A673 (cell line): Measurements from ENCODE around the gene RHOC. TPM values are rescaled to one million over a fixed set of nuclear protein-coding genes. Genes with fewer than 3 reads are reported as not detected.

Experiments used
- BruUV-seq: library from RNA; stranded (reverse); fragments of 400-500 nt; replicated peaks from 2 replicates; lab custom pipeline; 2021; lab: Mats Ljungman, UMichigan
- CTCF ChIA-PET: fragments of 300-600 bp; sonication (Branson Sonifier 250); formaldehyde crosslinking; loops from one replicate; lab custom pipeline; 2022; ENCODE audit warnings: antibody characterized with exemption; lab: Charles Lee
- POLR2A ChIA-PET: fragments of 300-600 bp; sonication (Branson Sonifier 250); formaldehyde crosslinking; loops from one replicate; lab custom pipeline; 2022; ENCODE audit warnings: antibody characterized with exemption; ENCODE audit not compliant: low non-redundant PET; lab: Charles Lee
- DNase-seq: peaks from one replicate; pipeline ENCODE4 v3.0.0-alpha.2; 2015; ENCODE audit warnings: low spot score
- H3K27ac ChIP-seq: fragments of 200-600 bp; sonication (generic); 2 replicates; pipeline ENCODE4 v1.5.1; 2016; ENCODE audit warnings: mixed run types, low read depth, mild to moderate bottlenecking, mixed read lengths, antibody characterized with exemption, low read length; ENCODE audit not compliant: poor library complexity, severe bottlenecking
- H3K27me3 ChIP-seq: fragments of 200-600 bp; sonication (generic); replicated peaks from 2 replicates; pipeline ENCODE4 v1.6.1; 2017; ENCODE audit warnings: mixed run types, low read depth, mild to moderate bottlenecking, mixed read lengths, antibody characterized with exemption, low read length; ENCODE audit not compliant: insufficient read depth, poor library complexity
- H3K36me3 ChIP-seq: fragments of 200-600 bp; sonication (generic); 2 replicates; pipeline ENCODE4 v1.6.1; 2016; ENCODE audit warnings: mixed run types, mild to moderate bottlenecking, mixed read lengths, antibody characterized with exemption, low read length; ENCODE audit not compliant: insufficient read depth, poor library complexity, severe bottlenecking
- H3K4me1 ChIP-seq: fragments of 200-600 bp; sonication (generic); 2 replicates; pipeline ENCODE4 v1.6.1; 2017; ENCODE audit warnings: mixed run types, mild to moderate bottlenecking, mixed read lengths, antibody characterized with exemption, low read length; ENCODE audit not compliant: insufficient read depth, poor library complexity, severe bottlenecking
- H3K4me3 ChIP-seq: fragments of 200-600 bp; sonication (generic); 2 replicates; pipeline ENCODE4 v1.5.1; 2016; ENCODE audit warnings: low read depth, mixed run types, mild to moderate bottlenecking, mixed read lengths, low read length; ENCODE audit not compliant: poor library complexity, severe bottlenecking
- H3K9me3 ChIP-seq: fragments of 200-600 bp; sonication (generic); 2 replicates; pipeline ENCODE4 v1.6.1; 2016; ENCODE audit warnings: mixed run types, low read depth, mild to moderate bottlenecking, mixed read lengths, antibody characterized with exemption, low read length; ENCODE audit not compliant: poor library complexity, severe bottlenecking
- EZH2 ChIP-seq: fragments of 200-600 bp; sonication (generic); IDR thresholded peaks from 2 replicates; pipeline ENCODE4 v1.6.1; 2017; ENCODE audit warnings: borderline replicate concordance, low read depth, mild to moderate bottlenecking, mixed read lengths, antibody characterized with exemption, low read length; ENCODE audit not compliant: poor library complexity, severe bottlenecking
- intact Hi-C: fragments of 100-400 bp; cut with micrococcal nuclease; formaldehyde crosslinking; loops from one replicate; pipeline ENCODE4 v1.10.0; 2022; ENCODE audit not compliant: unreplicated experiment
- total RNA-seq: library from RNA; stranded (reverse); gene quantifications from 2 replicates; pipeline ENCODE4 v1.2.3, GENCODE V29; 2021
- TF ChIP-seq, protein P1 (sequence below): fragments of 300-800, 200-600 bp; sonication (generic); conservative IDR thresholded peaks from 2 replicates; pipeline ENCODE4 v1.5.1; 2017; ENCODE audit warnings: low read depth, mild to moderate bottlenecking, antibody characterized with exemption, low read length, moderate library complexity, mixed read lengths

RHOC gene
- total RNA-seq, 1 experiment from 2014 or later = 54.3 TPM

DNA sequence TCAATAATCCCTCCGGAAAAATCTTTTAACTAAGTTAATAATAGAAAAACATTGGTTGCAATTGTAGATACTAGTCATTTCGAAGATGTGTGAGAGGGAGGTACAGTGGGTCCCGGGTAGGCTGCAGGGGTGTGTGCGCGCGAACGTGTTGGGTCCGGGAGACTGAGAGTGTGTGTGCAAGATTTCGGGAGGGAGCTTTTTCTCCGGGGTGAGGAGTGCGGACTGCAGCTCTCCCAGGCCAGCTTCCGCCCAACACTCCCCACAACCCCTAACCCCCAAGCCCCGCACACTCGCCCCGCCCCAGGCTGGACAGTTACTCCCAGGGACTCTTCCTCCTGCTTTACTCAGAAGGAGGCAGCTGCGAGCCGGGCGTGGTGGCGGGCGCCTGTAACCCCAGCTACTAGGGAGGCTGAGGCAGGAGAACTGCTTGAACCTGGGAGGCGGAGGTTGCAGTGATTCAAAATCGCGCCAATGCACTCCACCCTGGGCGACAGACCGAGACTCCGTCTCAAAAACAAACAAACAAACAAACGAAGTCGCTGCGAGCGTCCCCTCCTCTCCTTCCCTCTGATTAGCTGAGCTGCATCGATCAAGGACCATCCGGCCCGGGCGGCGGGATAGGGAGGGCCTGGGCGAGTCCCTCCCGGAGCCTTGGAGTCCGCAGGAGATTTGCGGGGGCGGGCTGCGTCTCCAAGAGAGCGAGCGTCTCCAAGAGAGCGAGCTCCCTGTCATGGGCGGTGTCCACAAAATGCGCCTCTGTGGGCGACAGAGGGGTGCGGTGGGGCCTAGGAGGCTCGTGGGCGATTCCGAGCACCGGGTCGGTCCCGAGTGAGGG lies 36.5 kb upstream of the RHOC start:
- POLR2A ChIA-PET = no interaction called here
- intact Hi-C loops = no loop called here

DNA sequence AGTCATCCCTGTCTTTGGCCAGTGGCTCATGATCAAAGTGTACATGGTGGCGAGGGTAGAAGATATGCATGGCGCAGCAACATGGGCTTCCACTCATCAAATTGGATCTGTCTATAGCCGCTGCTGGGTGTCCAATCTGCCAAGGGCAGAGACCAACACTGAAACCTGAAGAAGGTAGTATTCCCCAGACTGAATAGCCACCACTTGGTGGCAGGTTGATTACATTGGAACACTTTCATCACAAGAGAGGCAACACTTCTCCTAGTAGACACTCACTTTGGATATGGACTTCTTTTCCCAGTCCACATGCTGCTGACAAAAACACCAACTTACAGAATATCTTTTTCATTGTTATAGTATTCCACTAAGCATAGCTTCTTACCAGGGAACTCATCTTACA lies 30.6 kb upstream of the RHOC start:
- no peaks in the 10 kb centered on the region for H3K36me3 ChIP-seq
- ChIA-PET POLR2A (no interaction called here), CTCF (no interaction called here)
- no peak for TF ChIP-seq EZH2
- TF ChIP-seq, protein P1, sequence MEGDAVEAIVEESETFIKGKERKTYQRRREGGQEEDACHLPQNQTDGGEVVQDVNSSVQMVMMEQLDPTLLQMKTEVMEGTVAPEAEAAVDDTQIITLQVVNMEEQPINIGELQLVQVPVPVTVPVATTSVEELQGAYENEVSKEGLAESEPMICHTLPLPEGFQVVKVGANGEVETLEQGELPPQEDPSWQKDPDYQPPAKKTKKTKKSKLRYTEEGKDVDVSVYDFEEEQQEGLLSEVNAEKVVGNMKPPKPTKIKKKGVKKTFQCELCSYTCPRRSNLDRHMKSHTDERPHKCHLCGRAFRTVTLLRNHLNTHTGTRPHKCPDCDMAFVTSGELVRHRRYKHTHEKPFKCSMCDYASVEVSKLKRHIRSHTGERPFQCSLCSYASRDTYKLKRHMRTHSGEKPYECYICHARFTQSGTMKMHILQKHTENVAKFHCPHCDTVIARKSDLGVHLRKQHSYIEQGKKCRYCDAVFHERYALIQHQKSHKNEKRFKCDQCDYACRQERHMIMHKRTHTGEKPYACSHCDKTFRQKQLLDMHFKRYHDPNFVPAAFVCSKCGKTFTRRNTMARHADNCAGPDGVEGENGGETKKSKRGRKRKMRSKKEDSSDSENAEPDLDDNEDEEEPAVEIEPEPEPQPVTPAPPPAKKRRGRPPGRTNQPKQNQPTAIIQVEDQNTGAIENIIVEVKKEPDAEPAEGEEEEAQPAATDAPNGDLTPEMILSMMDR = no peak
- DNase-seq = no peak
- intact Hi-C loops = no loop called here
- H3K4me1 ChIP-seq = no peaks in the 10 kb centered on the region
- H3K9me3 ChIP-seq = no peaks in the 10 kb centered on the region
- H3K27ac ChIP-seq = no peak overlapping the region
- BruUV-seq = no TSS peak
- no peak overlapping the region for H3K4me3 ChIP-seq
- peaks cover 71% of the 10 kb centered on the region for H3K27me3 ChIP-seq

More for the DNA sequence above, 36.5 kb upstream of the RHOC start:
- Histone ChIP-seq H3K36me3 (no peaks in the 10 kb centered on the region), H3K9me3 (no peaks in the 10 kb centered on the region), H3K4me1 (no peaks in the 10 kb centered on the region), H3K4me3 (no peak overlapping the region), H3K27ac (no peak overlapping the region), H3K27me3 (peaks cover 74% of the 10 kb centered on the region)
- DNase-seq = no peak
- CTCF ChIA-PET = no interaction called here
- no TSS peak for BruUV-seq
- no peak for TF ChIP-seq EZH2
- TF ChIP-seq, protein P1 = no peak

DNA sequence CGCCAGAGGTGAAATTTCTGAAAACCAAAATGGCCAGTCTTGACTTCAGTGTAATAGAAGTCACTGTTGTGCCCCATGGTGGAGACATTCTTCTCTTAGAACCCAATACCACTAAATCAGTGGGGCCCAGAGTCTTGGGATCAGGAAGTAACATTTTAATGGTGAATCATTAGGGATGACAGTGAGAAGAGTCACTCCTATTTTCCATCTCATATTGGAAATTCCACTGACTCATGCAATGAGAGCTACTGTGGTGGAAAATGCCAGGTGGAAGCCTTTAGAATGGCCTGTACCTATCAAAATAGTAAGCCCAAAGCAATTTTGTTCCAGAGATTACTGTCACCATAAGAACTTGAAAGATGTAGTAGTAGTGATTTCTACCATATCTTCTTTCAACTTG lies 28.8 kb upstream of the RHOC start:
- CTCF ChIA-PET = no interaction called here
- intact Hi-C loops = no loop called here

More for the DNA sequence above, 28.8 kb upstream of the RHOC start:
- no peak overlapping the region for H3K4me3 ChIP-seq
- no peak overlapping the region for H3K27ac ChIP-seq
- no peaks in the 10 kb centered on the region for H3K9me3 ChIP-seq
- POLR2A ChIA-PET = no interaction called here
- DNase-seq = no peak
- no peaks in the 10 kb centered on the region for H3K36me3 ChIP-seq
- peaks cover 60% of the 10 kb centered on the region for H3K27me3 ChIP-seq
- BruUV-seq = no TSS peak
- no peaks in the 10 kb centered on the region for H3K4me1 ChIP-seq
- TF ChIP-seq, protein P1 = no peak
- no peak for TF ChIP-seq EZH2
